Transverse colon (tissue), 4 donors: ENCODE data around the gene RIN2.

ENCODE experiments used
- CTCF ChIP-seq, 5 experiments: fragments of 200-600 bp in 3 of 5; fragments of 450-650 bp in 2 of 5; sonication (generic) in 3 of 5; IDR thresholded peaks; 1 replicate in 2 of 5; 2 replicates in 3 of 5; pipeline ENCODE4 v1.5.1; 2016 to 2017; ENCODE audit warnings: antibody characterized with exemption in 5 of 5, inconsistent platforms in 3 of 5, mild to moderate bottlenecking in 2 of 5, moderate library complexity in 1 of 5
- POLR2A ChIP-seq: fragments of 450-650 bp; IDR thresholded peaks from one replicate; pipeline ENCODE4 v1.6.1; 2016; ENCODE audit warnings: antibody characterized with exemption, mild to moderate bottlenecking, moderate library complexity
- POLR2AphosphoS5 ChIP-seq, 3 donors: sonication (generic); formaldehyde crosslinking; IDR thresholded peaks; one replicate each; pipeline ENCODE4 v1.6.1; 2016; ENCODE audit warnings: antibody characterized with exemption in 3 of 3

- no peak for TF ChIP-seq CTCF (IDR thresholded peaks at IDR 0.05)
- no peak for TF ChIP-seq POLR2AphosphoS5 (IDR thresholded peaks at IDR 0.05)
- TF ChIP-seq POLR2A: no peak
Measured at GRCh38 chr20:19787366-19787765, 29.3 kb downstream of the RIN2 start.
